Hepatocyte (in vitro differentiated cells): ENCODE measurements around the gene PLXNC1. TPM values are rescaled to one million over a fixed set of nuclear protein-coding genes. Genes with fewer than 3 reads are reported as not detected.

ENCODE experiments used
- DNase-seq: peaks from one replicate; pipeline ENCODE4 v3.0.0-alpha.2; 2016; ENCODE audit warnings: low spot score
- H2AFZ ChIP-seq: fragments of 200-600 bp; sonication (generic); 2 replicates; pipeline ENCODE4 v1.6.0; 2016; ENCODE audit warnings: antibody characterized with exemption, mild to moderate bottlenecking
- H3K27ac ChIP-seq: fragments of 200-600 bp; sonication (generic); 2 replicates; pipeline ENCODE4 v1.5.1; 2016; ENCODE audit warnings: mild to moderate bottlenecking
- H3K27me3 ChIP-seq: fragments of 200-600 bp; sonication (generic); 2 replicates; pipeline ENCODE4 v1.6.1; 2016
- H3K36me3 ChIP-seq: fragments of 200-600 bp; sonication (generic); replicated peaks from 2 replicates; pipeline ENCODE4 v1.5.1; 2016; ENCODE audit warnings: low read depth; ENCODE audit not compliant: insufficient read depth
- H3K4me1 ChIP-seq: fragments of 200-600 bp; sonication (generic); 2 replicates; pipeline ENCODE4 v1.5.1; 2016; ENCODE audit warnings: mild to moderate bottlenecking, moderate library complexity; ENCODE audit not compliant: insufficient read depth
- H3K4me2 ChIP-seq: fragments of 200-600 bp; sonication (generic); 2 replicates; pipeline ENCODE4 v1.6.0; 2016
- H3K4me3 ChIP-seq: fragments of 200-600 bp; sonication (generic); 2 replicates; pipeline ENCODE4 v1.5.1; 2016; ENCODE audit warnings: mild to moderate bottlenecking
- H3K79me2 ChIP-seq: fragments of 200-600 bp; sonication (generic); 2 replicates; pipeline ENCODE4 v1.6.0; 2017; ENCODE audit warnings: mild to moderate bottlenecking
- H3K9me2 ChIP-seq: fragments of 200-600 bp; sonication (generic); replicated peaks from 2 replicates; pipeline ENCODE4 v1.6.0; 2017; ENCODE audit warnings: mild to moderate bottlenecking; ENCODE audit not compliant: insufficient read depth
- H3K9me3 ChIP-seq: fragments of 200-600 bp; sonication (generic); 2 replicates; pipeline ENCODE4 v1.5.1; 2016; ENCODE audit warnings: low read depth, mild to moderate bottlenecking
- H4K20me1 ChIP-seq: fragments of 200-600 bp; sonication (generic); 2 replicates; pipeline ENCODE4 v1.6.0; 2016; ENCODE audit warnings: mild to moderate bottlenecking; ENCODE audit not compliant: insufficient read depth, poor library complexity, severe bottlenecking
- EZH2 ChIP-seq: fragments of 200-600 bp; sonication (generic); IDR thresholded peaks from 2 replicates; pipeline ENCODE4 v1.6.1; 2016; ENCODE audit warnings: antibody characterized with exemption, mild to moderate bottlenecking, borderline replicate concordance
- EZH2phosphoT487 ChIP-seq: fragments of 200-600 bp; sonication (generic); IDR thresholded peaks from one replicate; pipeline ENCODE4 v1.6.1; 2018; ENCODE audit warnings: antibody characterized with exemption, mild to moderate bottlenecking, low read depth, moderate library complexity; ENCODE audit not compliant: unreplicated experiment, severe bottlenecking
- WGBS: methylation state at CpG from one replicate; pipeline ENCODE4 v1.1.6; 2016; ENCODE audit warnings: low lambda C conversion rate; ENCODE audit errors: missing lambda C conversion rate; 5-methylcytosine and 5-hydroxymethylcytosine counted together
- polyA plus RNA-seq: library from polyadenylated mRNA; unstranded; fragments of >200 nt; fragmentation: Nextera tagmentation; extraction: Ambion mirVana; gene quantifications from 2 replicates; pipeline ENCODE4 v1.2.1, GENCODE V29; 2016
- total RNA-seq: library from RNA; depleted of rRNA; stranded (reverse); fragments of >200 nt; gene quantifications from 2 replicates; pipeline ENCODE4 v1.2.3, GENCODE V29; 2014
- TF ChIP-seq, protein P1 (sequence below): fragments of 200-600 bp; sonication (generic); IDR thresholded peaks from 2 replicates; pipeline ENCODE4 v1.5.1; 2016; ENCODE audit warnings: antibody characterized with exemption, mild to moderate bottlenecking; ENCODE audit not compliant: poor library complexity

Gene PLXNC1
- total and polyA plus RNA-seq, 2 experiments from 2014 or later, result 6.7 to 23.2 TPM

DNA sequence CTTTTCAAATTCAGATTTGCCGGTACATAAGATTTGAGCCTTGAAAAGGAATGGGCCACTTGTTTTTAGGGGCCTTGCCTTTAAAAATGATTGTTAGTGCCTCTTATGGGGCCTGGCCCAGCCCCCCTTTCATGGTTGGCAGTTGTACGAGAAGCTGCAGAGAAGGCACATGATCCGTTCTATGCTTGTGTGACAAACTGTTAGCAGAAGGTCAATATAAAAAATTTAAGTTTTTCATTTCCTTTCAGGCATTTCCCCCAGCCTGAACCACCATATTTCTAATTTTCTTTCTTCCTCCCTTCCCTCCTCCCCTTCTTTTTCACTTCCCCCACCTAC lies 119.1 kb downstream of the PLXNC1 start:
- 62% methylated on average over 3 of the region's 3 CpGs for WGBS
- Histone ChIP-seq H3K79me2 (no peaks in the 10 kb centered on the region), H3K4me1 (peaks cover 26% of the 10 kb centered on the region), H3K4me2 (no peak overlapping the region), H3K9me2 (no peaks in the 10 kb centered on the region), H2AFZ (no peak overlapping the region), H3K36me3 (no peaks in the 10 kb centered on the region), H3K4me3 (no peak overlapping the region), H4K20me1 (no peaks in the 10 kb centered on the region), H3K27ac (peak overlapping the region; percentile 62), H3K27me3 (no peaks in the 10 kb centered on the region), H3K9me3 (no peaks in the 10 kb centered on the region)
- DNase-seq, result no peak
- TF ChIP-seq EZH2 (no peak), EZH2phosphoT487 (no peak)
- TF ChIP-seq, protein P1, sequence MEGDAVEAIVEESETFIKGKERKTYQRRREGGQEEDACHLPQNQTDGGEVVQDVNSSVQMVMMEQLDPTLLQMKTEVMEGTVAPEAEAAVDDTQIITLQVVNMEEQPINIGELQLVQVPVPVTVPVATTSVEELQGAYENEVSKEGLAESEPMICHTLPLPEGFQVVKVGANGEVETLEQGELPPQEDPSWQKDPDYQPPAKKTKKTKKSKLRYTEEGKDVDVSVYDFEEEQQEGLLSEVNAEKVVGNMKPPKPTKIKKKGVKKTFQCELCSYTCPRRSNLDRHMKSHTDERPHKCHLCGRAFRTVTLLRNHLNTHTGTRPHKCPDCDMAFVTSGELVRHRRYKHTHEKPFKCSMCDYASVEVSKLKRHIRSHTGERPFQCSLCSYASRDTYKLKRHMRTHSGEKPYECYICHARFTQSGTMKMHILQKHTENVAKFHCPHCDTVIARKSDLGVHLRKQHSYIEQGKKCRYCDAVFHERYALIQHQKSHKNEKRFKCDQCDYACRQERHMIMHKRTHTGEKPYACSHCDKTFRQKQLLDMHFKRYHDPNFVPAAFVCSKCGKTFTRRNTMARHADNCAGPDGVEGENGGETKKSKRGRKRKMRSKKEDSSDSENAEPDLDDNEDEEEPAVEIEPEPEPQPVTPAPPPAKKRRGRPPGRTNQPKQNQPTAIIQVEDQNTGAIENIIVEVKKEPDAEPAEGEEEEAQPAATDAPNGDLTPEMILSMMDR, result no peak

DNA sequence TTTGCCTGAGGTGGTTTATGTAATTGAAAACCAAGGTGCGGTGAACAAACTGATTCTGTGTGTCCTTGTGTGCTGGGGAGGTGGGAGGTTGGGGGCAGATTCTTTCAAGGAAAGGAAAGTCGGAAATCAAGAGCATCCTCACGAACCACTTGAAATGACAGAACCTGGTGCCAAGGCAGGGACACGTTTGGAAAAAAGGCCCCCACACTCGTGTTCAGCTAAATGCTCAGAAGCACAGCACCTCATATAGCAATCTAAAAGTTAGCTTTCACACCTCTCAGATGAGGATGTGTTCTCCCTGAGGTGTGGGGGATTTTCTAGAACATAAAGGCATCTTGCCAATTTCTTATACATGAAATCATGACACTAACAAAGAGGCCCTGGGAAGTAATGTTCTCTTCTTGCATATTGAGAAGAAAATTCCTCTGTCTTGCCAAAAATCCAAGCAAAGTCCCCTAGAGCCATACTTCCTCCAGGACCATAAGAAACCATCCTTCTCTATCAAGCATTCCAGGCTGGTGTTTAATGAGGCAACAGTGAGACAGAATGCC lies 119.6 kb downstream of the PLXNC1 start:
- Histone ChIP-seq H3K9me2 (no peaks in the 10 kb centered on the region), H3K4me2 (no peak overlapping the region), H3K27ac (peak overlapping the region; percentile 62), H3K4me3 (no peak overlapping the region), H3K9me3 (no peaks in the 10 kb centered on the region), H2AFZ (no peak overlapping the region), H3K27me3 (no peaks in the 10 kb centered on the region), H3K4me1 (peaks cover 26% of the 10 kb centered on the region), H3K79me2 (no peaks in the 10 kb centered on the region), H3K36me3 (no peaks in the 10 kb centered on the region), H4K20me1 (no peaks in the 10 kb centered on the region)
- 78% methylated on average over 5 of the region's 5 CpGs for WGBS
- TF ChIP-seq EZH2 (no peak), EZH2phosphoT487 (no peak)
- TF ChIP-seq, protein P1, result no peak
- no peak for DNase-seq

DNA sequence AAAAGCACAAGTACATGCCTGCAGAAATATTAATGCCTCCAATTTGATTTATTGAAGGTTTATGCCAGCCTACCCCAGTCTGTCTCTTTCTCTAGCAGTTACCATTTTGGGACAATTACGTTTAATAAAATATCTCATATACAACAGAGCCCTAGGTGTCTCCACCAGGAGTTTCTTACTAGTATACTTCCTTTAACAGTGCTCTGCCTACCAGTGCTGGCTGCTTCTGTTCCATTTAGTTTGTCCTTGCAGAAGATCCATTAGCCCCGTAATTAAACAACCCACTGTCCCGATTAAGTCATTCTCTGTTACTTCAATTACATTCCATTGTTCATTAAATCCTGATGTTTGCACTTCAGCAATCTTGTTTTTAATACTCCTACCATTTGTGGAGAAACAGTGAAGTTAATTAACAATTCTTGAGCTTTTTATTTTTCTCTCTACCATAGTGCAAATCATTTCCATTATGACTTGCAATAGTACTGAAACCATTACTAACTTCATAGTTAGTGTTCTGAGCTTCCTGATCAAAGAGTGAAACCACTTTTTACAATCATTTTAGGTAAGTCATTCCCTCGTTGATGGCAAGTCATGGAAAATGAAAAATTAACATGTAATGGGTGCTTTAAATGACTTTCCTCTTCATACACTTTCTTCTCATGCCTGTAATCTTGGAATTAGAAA lies 121.1 kb downstream of the PLXNC1 start:
- H3K9me3 ChIP-seq, result no peaks in the 10 kb centered on the region
- no peak overlapping the region for H3K4me2 ChIP-seq
- TF ChIP-seq EZH2 (no peak), EZH2phosphoT487 (no peak)
- TF ChIP-seq, protein P1, result no peak
- no peak overlapping the region for H3K4me3 ChIP-seq
- H3K79me2 ChIP-seq, result no peaks in the 10 kb centered on the region
- no peaks in the 10 kb centered on the region for H3K27me3 ChIP-seq
- no peaks in the 10 kb centered on the region for H3K36me3 ChIP-seq
- WGBS, result 73% methylated on average over 4 of the region's 4 CpGs
- no peak overlapping the region for H3K27ac ChIP-seq
- no peak overlapping the region for H2AFZ ChIP-seq
- DNase-seq, result no peak
- no peaks in the 10 kb centered on the region for H4K20me1 ChIP-seq
- peaks cover 12% of the 10 kb centered on the region for H3K4me1 ChIP-seq
- no peaks in the 10 kb centered on the region for H3K9me2 ChIP-seq

DNA sequence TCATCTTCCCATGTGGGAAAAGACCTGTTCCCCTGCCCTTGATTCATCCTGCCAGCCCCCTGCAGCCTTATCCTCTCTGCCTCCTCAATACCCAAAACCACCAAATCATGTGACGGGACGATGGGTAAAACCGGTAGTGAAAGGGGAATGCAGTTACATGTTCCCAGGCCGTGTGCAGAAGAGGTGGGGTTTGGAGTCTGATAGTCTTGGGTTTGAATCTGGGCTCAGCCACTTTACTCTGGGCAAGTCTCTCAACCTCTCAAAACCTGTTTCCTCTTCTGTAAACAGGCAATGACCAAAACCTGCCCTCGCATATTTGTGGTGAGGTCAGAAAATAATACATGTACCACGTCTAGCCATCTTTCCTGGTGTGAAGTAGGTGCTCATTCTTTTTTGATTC lies 123.0 kb downstream of the PLXNC1 start:
- Histone ChIP-seq H3K9me3 (no peaks in the 10 kb centered on the region), H3K4me3 (no peak overlapping the region), H2AFZ (no peak overlapping the region), H3K79me2 (no peaks in the 10 kb centered on the region), H3K27ac (no peak overlapping the region), H3K36me3 (no peaks in the 10 kb centered on the region), H3K27me3 (no peaks in the 10 kb centered on the region), H3K9me2 (no peaks in the 10 kb centered on the region), H4K20me1 (no peaks in the 10 kb centered on the region), H3K4me1 (peaks cover 7% of the 10 kb centered on the region), H3K4me2 (no peak overlapping the region)
- no peak for DNase-seq
- TF ChIP-seq, protein P1, result no peak
- TF ChIP-seq EZH2phosphoT487, result no peak
- 87% methylated on average over 6 of the region's 6 CpGs for whole genome bisulfite sequencing
